ENCODE measurements around the gene ASPHD2.

GRCh38 chr22:26462051-26462450, 33.0 kb downstream of the ASPHD2 start:
- TF ChIP-seq CTCF (IDR thresholded peaks at IDR 0.05) (no peak), POLR2AphosphoS5 (IDR thresholded peaks at IDR 0.05) (no peak), POLR2A (IDR thresholded peaks at IDR 0.05) (no peak)

All from prostate gland (tissue), 2 donors.